ENCODE results near the gene FAM25A. TPM values are rescaled to one million over a fixed set of nuclear protein-coding genes. Genes with fewer than 3 reads are reported as not detected.
"Not testable (repeated sequence)": the region's sequence is repeated elsewhere in the genome, so short reads cannot be mapped to it uniquely, and the experiment has no call there.

Gene FAM25A
- total and polyA plus RNA-seq, 12 donors: not detected

- DNase-seq; ATAC-seq; H3K27ac ChIP-seq; intact Hi-C loops (cut with DNase I); H3K9me3 ChIP-seq; H3K4me3 ChIP-seq; H3K4me1 ChIP-seq; H3K27me3 ChIP-seq; H3K36me3 ChIP-seq: not testable (repeated sequence)
- 84 to 86% methylated on average over 9 of the region's 10 CpGs for WGBS, 2 donors
Observed at GRCh38 chr10:87014986-87015716, 4.9 kb upstream of the FAM25A start.

GRCh38 chr10:87018127-87018526 lies 2.0 kb upstream of the FAM25A start:
- WGBS, 2 donors: 78 to 81% methylated on average over 6 of the region's 6 CpGs
- ATAC-seq; H3K27me3 ChIP-seq; H3K4me1 ChIP-seq; H3K27ac ChIP-seq; H3K4me3 ChIP-seq; H3K36me3 ChIP-seq; H3K9me3 ChIP-seq; DNase-seq; intact Hi-C loops (cut with DNase I): not testable (repeated sequence)

- 80 to 82% methylated on average over 6 of the region's 6 CpGs for WGBS, 2 donors
- H3K9me3 ChIP-seq; ATAC-seq; H3K27ac ChIP-seq; H3K36me3 ChIP-seq; H3K4me1 ChIP-seq; H3K4me3 ChIP-seq; intact Hi-C loops (cut with DNase I); H3K27me3 ChIP-seq; DNase-seq: not testable (repeated sequence)
Observed at GRCh38 chr10:87019066-87019465, 1.0 kb upstream of the FAM25A start.

GRCh38 chr10:87019504-87019903 lies 590 bp upstream of the FAM25A start:
- 89 to 96% methylated on average over 1 of the region's 1 CpG for WGBS, 2 donors
- H3K27ac ChIP-seq; H3K27me3 ChIP-seq; H3K4me1 ChIP-seq; ATAC-seq; intact Hi-C loops (cut with DNase I); H3K4me3 ChIP-seq; H3K36me3 ChIP-seq; H3K9me3 ChIP-seq; DNase-seq: not testable (repeated sequence)

- ATAC-seq; H3K9me3 ChIP-seq; H3K4me3 ChIP-seq; H3K36me3 ChIP-seq; H3K27me3 ChIP-seq; DNase-seq; intact Hi-C loops (cut with DNase I); H3K27ac ChIP-seq: not testable (repeated sequence)
- 56 to 63% methylated on average over 5 of the region's 5 CpGs for WGBS, 2 donors
- peaks cover 0 to 12% (median 0%) of the 10 kb centered on the region in 9 donors for H3K4me1 ChIP-seq
Observed at GRCh38 chr10:87025285-87025958, 5.3 kb downstream of the FAM25A start.

- H3K27ac ChIP-seq; H3K36me3 ChIP-seq; DNase-seq; intact Hi-C loops (cut with DNase I); ATAC-seq; H3K4me3 ChIP-seq; H3K27me3 ChIP-seq: not testable (repeated sequence)
- H3K4me1 ChIP-seq: peaks cover 0 to 12% (median 0%) of the 10 kb centered on the region in 9 donors
- 91 to 92% methylated on average over 17 of the region's 17 CpGs for WGBS, 2 donors
- H3K9me3 ChIP-seq: peaks cover 0 to 19% (median 0%) of the 10 kb centered on the region in 11 donors
Observed at GRCh38 chr10:87026747-87027508, 6.8 kb downstream of the FAM25A start.

GRCh38 chr10:87030419-87030818 lies 10.3 kb downstream of the FAM25A start:
- H3K27me3 ChIP-seq; H3K27ac ChIP-seq; DNase-seq; H3K4me1 ChIP-seq; intact Hi-C loops (cut with DNase I); ATAC-seq; H3K36me3 ChIP-seq; H3K4me3 ChIP-seq: not testable (repeated sequence)
- 89 to 91% methylated on average over 1 of the region's 1 CpG for WGBS, 2 donors
- peaks cover 0 to 19% (median 0%) of the 10 kb centered on the region in 11 donors for H3K9me3 ChIP-seq

All from heart right ventricle (tissue), 16 donors.